ENCODE data around the gene AP3M1. TPM values are rescaled to one million over a fixed set of nuclear protein-coding genes. Genes with fewer than 3 reads are reported as not detected.

Gene AP3M1
- total RNA-seq, 4 donors from 2014 or later = 19.7 to 24.7 (median 21.1) TPM

DNA sequence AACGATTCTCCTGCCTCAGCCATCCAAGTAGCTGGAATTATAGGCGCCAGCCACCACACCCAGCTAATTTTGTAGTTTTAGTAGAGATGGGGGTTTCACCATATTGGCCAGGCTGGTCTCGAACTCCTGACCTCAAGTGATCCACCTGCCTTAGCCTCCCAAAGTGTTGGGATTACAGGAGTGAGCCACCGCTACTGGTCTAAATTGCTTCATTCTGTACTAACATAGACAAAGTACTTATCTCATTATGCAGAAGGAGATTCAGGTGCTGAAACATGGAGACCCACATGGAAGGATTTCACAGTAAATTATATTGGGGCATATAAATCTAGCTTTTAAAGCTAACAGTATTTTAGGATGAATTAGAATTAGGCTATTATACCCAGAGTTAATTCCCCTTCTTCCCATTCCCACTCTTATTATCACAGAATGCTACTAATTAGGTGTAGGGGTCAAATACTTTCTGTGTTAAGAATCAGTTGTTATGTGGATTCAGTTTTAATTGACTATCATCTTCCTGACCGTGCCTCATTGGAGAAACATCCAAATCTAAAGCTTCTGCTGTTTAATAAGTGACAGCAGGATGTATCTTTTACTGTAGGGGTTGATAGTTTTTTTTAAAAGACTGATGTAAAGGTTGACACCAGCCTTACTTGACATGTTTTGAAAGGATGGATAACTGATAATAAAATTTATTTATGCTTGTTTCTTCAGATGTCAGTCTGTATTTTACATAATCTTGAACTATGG, 27.6 kb upstream of the AP3M1 start:
- no peak overlapping the region for H3K27ac ChIP-seq
- peak overlapping the region; percentile 81 for H3K4me3 ChIP-seq

DNA sequence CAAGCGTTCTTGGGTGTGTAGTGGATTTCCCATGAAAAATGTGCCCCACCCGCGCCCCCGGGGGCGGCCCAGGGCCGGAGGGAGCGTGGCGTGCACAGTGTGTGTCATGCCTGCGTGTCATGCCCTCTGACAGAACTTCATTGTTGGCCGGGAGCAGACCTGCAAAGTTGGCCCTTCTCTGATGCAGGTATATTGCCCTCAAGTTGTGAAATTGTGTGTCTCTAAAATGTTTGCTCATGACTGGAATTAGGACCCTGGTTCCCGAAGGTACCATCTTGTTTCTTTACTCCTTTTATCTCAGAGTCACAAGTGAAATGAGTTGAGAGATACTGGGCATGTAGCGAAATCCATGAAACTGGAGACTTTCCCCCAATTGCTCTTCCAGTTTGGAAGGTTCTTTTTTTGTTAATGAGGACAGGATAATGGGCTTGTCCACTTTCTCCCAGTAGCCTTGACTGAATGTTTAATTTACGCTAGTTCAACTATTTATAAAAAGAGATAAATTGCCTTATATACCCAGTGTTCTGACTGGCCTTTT, 26.6 kb upstream of the AP3M1 start:
- Histone ChIP-seq H3K4me3 (peak overlapping the region; percentile 81), H3K27me3 (no peaks in the 10 kb centered on the region), H3K4me1 (peaks cover 42% of the 10 kb centered on the region), H3K36me3 (no peaks in the 10 kb centered on the region), H3K27ac (peak overlapping the region; percentile 94), H3K9me3 (no peaks in the 10 kb centered on the region)
- TF ChIP-seq POLR2AphosphoS5 (IDR thresholded peaks at IDR 0.05) (no peak), EP300 (IDR thresholded peaks at IDR 0.05) (no peak), POLR2A (IDR thresholded peaks at IDR 0.05) (no peak)
- TF ChIP-seq, protein P1, sequence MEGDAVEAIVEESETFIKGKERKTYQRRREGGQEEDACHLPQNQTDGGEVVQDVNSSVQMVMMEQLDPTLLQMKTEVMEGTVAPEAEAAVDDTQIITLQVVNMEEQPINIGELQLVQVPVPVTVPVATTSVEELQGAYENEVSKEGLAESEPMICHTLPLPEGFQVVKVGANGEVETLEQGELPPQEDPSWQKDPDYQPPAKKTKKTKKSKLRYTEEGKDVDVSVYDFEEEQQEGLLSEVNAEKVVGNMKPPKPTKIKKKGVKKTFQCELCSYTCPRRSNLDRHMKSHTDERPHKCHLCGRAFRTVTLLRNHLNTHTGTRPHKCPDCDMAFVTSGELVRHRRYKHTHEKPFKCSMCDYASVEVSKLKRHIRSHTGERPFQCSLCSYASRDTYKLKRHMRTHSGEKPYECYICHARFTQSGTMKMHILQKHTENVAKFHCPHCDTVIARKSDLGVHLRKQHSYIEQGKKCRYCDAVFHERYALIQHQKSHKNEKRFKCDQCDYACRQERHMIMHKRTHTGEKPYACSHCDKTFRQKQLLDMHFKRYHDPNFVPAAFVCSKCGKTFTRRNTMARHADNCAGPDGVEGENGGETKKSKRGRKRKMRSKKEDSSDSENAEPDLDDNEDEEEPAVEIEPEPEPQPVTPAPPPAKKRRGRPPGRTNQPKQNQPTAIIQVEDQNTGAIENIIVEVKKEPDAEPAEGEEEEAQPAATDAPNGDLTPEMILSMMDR (IDR thresholded peaks at IDR 0.05) = no peak
- peak in 1 of 2 donors; percentile 79 for DNase-seq (ENCODE audit: low spot score in 2 of 2)
- 13% methylated on average over 6 of the region's 13 CpGs for WGBS

More for the DNA sequence above, 27.6 kb upstream of the AP3M1 start:
- 76% methylated on average over 5 of the region's 5 CpGs for WGBS
- no peaks in the 10 kb centered on the region for H3K36me3 ChIP-seq
- TF ChIP-seq POLR2A (IDR thresholded peaks at IDR 0.05) = no peak
- TF ChIP-seq, protein P1 (IDR thresholded peaks at IDR 0.05) = no peak
- no peak for DNase-seq (ENCODE audit: low spot score in 2 of 2)
- H3K9me3 ChIP-seq = no peaks in the 10 kb centered on the region
- no peaks in the 10 kb centered on the region for H3K27me3 ChIP-seq
- peaks cover 42% of the 10 kb centered on the region for H3K4me1 ChIP-seq

DNA sequence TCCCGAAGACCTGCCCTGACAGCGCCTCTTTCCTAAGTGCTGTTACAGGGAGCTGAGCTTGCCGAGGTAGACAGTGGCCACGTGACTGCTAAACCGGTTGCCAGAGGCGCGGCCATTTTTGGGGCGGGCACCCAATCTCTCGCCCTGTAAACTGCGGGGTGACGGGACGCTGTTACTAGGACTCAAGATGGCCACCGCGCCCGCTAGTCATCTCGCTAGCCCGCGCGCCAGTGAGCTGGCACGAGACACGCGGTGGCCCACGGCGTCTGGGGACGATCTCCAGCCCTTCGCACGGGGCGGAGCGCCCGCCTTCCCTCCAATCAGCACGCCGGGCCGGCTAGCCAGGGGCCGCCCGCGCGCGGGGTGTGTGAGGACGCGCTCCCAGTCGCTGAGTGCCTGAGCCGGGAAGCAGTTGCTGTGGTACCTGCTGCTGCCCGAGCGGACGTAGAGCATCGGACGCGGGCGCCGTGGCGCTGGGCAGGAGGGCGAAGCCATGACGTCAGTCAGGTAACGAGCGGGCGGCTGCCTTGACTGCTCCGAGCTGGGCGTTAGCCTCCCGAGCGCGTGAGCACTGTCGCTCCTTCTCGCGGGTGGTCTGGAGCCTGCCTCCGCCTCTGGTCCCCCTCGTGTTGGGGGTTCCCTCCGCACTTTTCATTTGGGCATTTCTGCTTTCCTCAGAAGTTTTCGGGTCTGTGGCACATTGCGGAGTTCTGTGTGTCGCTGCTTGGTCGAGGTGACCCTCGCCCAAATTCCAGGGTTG, 25.9 kb upstream of the AP3M1 start:
- Histone ChIP-seq H3K4me1 (peaks cover 37% of the 10 kb centered on the region), H3K36me3 (no peaks in the 10 kb centered on the region), H3K9me3 (no peaks in the 10 kb centered on the region), H3K27me3 (no peaks in the 10 kb centered on the region), H3K4me3 (peak overlapping the region; percentile 81), H3K27ac (peak overlapping the region; percentile 94)
- TF ChIP-seq POLR2A (IDR thresholded peaks at IDR 0.05) (peak in 1 of 2 donors; percentile 86), EP300 (IDR thresholded peaks at IDR 0.05) (no peak), POLR2AphosphoS5 (IDR thresholded peaks at IDR 0.05) (peak in 2 of 3 donors; percentile 85 to 93)
- TF ChIP-seq, protein P1 (IDR thresholded peaks at IDR 0.05) = no peak
- WGBS = 2% methylated on average over 18 of the region's 72 CpGs
- peak; percentile 98 for DNase-seq (ENCODE audit: low spot score in 2 of 2)

DNA sequence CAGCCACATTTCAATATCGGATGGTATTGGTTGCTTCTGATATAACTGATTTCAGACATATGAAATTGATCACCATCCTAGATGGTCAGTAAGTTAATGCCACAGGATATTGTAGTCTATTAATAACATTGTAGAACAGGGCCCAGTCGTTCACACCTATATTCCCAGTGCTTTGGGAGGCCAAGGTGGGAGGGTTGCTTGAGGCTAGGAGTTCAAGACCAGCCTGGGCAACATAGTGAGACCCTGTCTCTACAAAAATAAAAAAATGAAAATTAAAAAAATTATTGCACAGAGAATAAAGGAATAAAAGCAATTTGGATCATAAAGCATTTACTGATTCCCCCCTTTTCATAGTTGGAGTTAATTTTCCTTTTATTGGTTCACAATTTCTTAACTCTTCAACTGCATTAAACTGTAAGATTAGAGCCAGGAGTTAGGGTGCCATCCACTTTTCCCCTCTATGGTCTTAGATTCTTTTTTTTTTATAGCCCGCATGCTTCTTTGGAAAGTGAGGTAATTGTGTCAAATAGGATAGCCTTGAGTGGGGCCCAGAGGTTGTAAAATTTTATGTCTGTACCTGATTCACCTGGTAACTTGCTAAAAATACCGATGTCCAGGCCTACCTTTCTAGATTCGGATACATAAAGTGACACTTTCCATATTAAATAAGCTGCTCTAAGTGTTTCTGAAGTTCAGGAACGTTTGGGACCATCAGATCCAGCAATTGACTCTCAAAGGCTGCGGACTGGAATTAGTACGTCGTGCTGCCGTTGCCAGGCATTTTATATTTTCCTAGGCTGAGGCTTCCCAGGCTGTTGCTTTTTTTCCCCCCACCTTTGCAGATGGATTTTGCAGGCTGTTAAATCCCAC, 25.1 kb upstream of the AP3M1 start:
- Histone ChIP-seq H3K27me3 (no peaks in the 10 kb centered on the region), H3K4me3 (peak overlapping the region; percentile 81), H3K9me3 (no peaks in the 10 kb centered on the region), H3K27ac (peak overlapping the region; percentile 94), H3K4me1 (peaks cover 33% of the 10 kb centered on the region), H3K36me3 (no peaks in the 10 kb centered on the region)
- WGBS = 22% methylated on average over 10 of the region's 10 CpGs
- TF ChIP-seq POLR2AphosphoS5 (IDR thresholded peaks at IDR 0.05) = no peak
- TF ChIP-seq, protein P1 (IDR thresholded peaks at IDR 0.05) = no peak
- TF ChIP-seq POLR2A (IDR thresholded peaks at IDR 0.05) = no peak
- TF ChIP-seq EP300 (IDR thresholded peaks at IDR 0.05) = no peak
- no peak for DNase-seq (ENCODE audit: low spot score in 2 of 2)

All from suprapubic skin (tissue), 4 donors.